Loucy (cell line): Measurements from ENCODE around the gene AGO3.

Experiments used
- H2AFZ ChIP-seq: fragments of 200-600 bp; sonication (generic); 2 replicates; pipeline ENCODE4 v1.6.0; 2016; ENCODE audit warnings: antibody characterized with exemption, mild to moderate bottlenecking, low read length, moderate library complexity
- H3F3A ChIP-seq: fragments of 200-600 bp; 2 replicates; pipeline ENCODE4 v1.6.0; 2016; ENCODE audit warnings: antibody characterized with exemption, low read depth, mild to moderate bottlenecking
- H3K27me3 ChIP-seq: fragments of 200-600 bp; sonication (generic); 2 replicates; pipeline ENCODE4 v1.6.1; 2014; ENCODE audit warnings: low read length, mild to moderate bottlenecking; ENCODE audit not compliant: insufficient read depth, poor library complexity, severe bottlenecking
- H3K36me3 ChIP-seq: fragments of 200-600 bp; sonication (generic); 2 replicates; pipeline ENCODE4 v1.6.1; 2016; ENCODE audit warnings: low read length; ENCODE audit not compliant: insufficient read depth
- H3K4me1 ChIP-seq: fragments of 200-600 bp; sonication (generic); 2 replicates; pipeline ENCODE4 v1.5.1; 2014; ENCODE audit warnings: low read length, mild to moderate bottlenecking; ENCODE audit not compliant: insufficient read depth, poor library complexity, severe bottlenecking
- H3K4me2 ChIP-seq: fragments of 200-600 bp; sonication (generic); 2 replicates; pipeline ENCODE4 v1.6.0; 2014; ENCODE audit warnings: antibody characterized with exemption, low read length, low read depth, mild to moderate bottlenecking; ENCODE audit not compliant: poor library complexity, severe bottlenecking
- H3K4me3 ChIP-seq: fragments of 200-600 bp; sonication (generic); 2 replicates; pipeline ENCODE4 v1.5.1; 2014; ENCODE audit warnings: low read length, mild to moderate bottlenecking, mixed read lengths; ENCODE audit not compliant: poor library complexity, severe bottlenecking
- H3K79me2 ChIP-seq: fragments of 200-600 bp; sonication (generic); 2 replicates; pipeline ENCODE4 v1.6.1; 2014; ENCODE audit warnings: low read length; ENCODE audit not compliant: insufficient read depth
- H3K9ac ChIP-seq: fragments of 200-600 bp; sonication (generic); 2 replicates; pipeline ENCODE4 v1.6.0; 2014; ENCODE audit warnings: mild to moderate bottlenecking, low read depth, low read length, moderate library complexity; ENCODE audit not compliant: poor library complexity, severe bottlenecking
- H3K9me2 ChIP-seq: fragments of 200-600 bp; sonication (generic); replicated peaks from 2 replicates; pipeline ENCODE4 v1.6.1; 2016; ENCODE audit warnings: low read depth, low read length, mixed read lengths
- H3K9me3 ChIP-seq: fragments of 200-600 bp; sonication (generic); 2 replicates; pipeline ENCODE4 v1.6.1; 2014; ENCODE audit warnings: mild to moderate bottlenecking, antibody characterized with exemption, low read length, low read depth; ENCODE audit not compliant: insufficient read depth
- H4K20me1 ChIP-seq: fragments of 200-600 bp; sonication (generic); 2 replicates; pipeline ENCODE4 v1.6.0; 2014; ENCODE audit warnings: antibody characterized with exemption, low read length, mild to moderate bottlenecking; ENCODE audit not compliant: insufficient read depth, poor library complexity, severe bottlenecking
- CTCF ChIP-seq: fragments of 200-600 bp; sonication (generic); conservative IDR thresholded peaks from 2 replicates; pipeline ENCODE4 v1.5.1; 2014; ENCODE audit warnings: mild to moderate bottlenecking, antibody characterized with exemption, low read length
- EZH2phosphoT487 ChIP-seq: fragments of 200-600 bp; IDR thresholded peaks from 2 replicates; pipeline ENCODE4 v1.6.1; 2018; ENCODE audit warnings: antibody characterized with exemption, mild to moderate bottlenecking, moderate library complexity, borderline replicate concordance

The AGO3 gene

DNA sequence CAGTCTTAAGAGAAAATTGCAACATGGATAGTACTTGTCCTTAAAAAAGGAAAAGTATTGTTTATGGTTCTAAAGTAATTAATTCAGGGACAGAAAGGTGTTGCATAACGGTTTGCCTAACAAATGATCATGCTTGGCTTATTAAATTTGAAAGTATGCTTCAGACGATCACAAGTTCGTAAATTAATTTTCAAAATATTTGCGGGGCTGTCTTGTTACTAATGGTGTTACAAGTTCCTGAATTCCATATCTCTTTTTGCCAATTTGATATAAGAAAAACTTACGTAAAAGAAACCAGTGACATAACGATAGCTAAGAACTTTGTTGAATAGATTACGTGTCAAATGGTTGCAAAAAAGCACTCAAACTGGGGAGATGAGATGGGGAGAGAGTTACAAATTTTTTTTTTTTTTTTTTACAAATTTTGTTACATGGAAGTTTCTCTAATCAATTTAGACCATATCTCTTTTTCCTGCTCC, 1.3 kb downstream of the AGO3 start:
- Histone ChIP-seq H3K27me3 (no peaks in the 10 kb centered on the region), H3K9me3 (no peaks in the 10 kb centered on the region), H3K4me3 (peak overlapping the region; percentile 81), H3K4me1 (peaks cover 51% of the 10 kb centered on the region), H3F3A (no peaks in the 10 kb centered on the region), H3K36me3 (no peaks in the 10 kb centered on the region), H4K20me1 (peaks cover 44% of the 10 kb centered on the region), H3K9ac (peak overlapping the region; percentile 79), H3K9me2 (no peaks in the 10 kb centered on the region), H3K79me2 (peaks cover 68% of the 10 kb centered on the region), H2AFZ (no peak overlapping the region), H3K4me2 (peak overlapping the region; percentile 92)
- TF ChIP-seq EZH2phosphoT487 (no peak), CTCF (no peak)

GRCh38 chr1:35932941-35933340, 2.0 kb downstream of the AGO3 start:
- Histone ChIP-seq H3K4me2 (peak overlapping the region; percentile 92), H3F3A (no peaks in the 10 kb centered on the region), H3K9me2 (no peaks in the 10 kb centered on the region), H3K4me1 (peaks cover 51% of the 10 kb centered on the region), H3K9me3 (no peaks in the 10 kb centered on the region), H3K4me3 (peak overlapping the region; percentile 81), H3K9ac (peak overlapping the region; percentile 79), H3K27me3 (no peaks in the 10 kb centered on the region), H3K36me3 (no peaks in the 10 kb centered on the region), H2AFZ (no peak overlapping the region), H3K79me2 (peaks cover 75% of the 10 kb centered on the region), H4K20me1 (peaks cover 48% of the 10 kb centered on the region)
- TF ChIP-seq EZH2phosphoT487 (no peak), CTCF (no peak)

GRCh38 chr1:35935442-35936388, 4.8 kb downstream of the AGO3 start:
- Histone ChIP-seq H3K27me3 (no peaks in the 10 kb centered on the region), H3K9me2 (no peaks in the 10 kb centered on the region), H3K9me3 (no peaks in the 10 kb centered on the region), H3K79me2 (peaks cover 94% of the 10 kb centered on the region), H3K4me2 (peak overlapping the region; percentile 49), H3K9ac (peak overlapping the region; percentile 34), H2AFZ (no peak overlapping the region), H4K20me1 (peaks cover 62% of the 10 kb centered on the region), H3K4me1 (peaks cover 46% of the 10 kb centered on the region), H3K4me3 (peak overlapping the region; percentile 43), H3F3A (no peaks in the 10 kb centered on the region), H3K36me3 (no peaks in the 10 kb centered on the region)
- TF ChIP-seq CTCF (no peak), EZH2phosphoT487 (no peak)
